HCT116 (cell line): ENCODE data around the gene ACADSB. TPM values are rescaled to one million over a fixed set of nuclear protein-coding genes. Genes with fewer than 3 reads are reported as not detected.

Experiments
- ATAC-seq: fragments of 200-7000 bp; cut with Tn5 transposase; 2 replicates; pipeline ENCODE4 v1.9.1; 2020; ENCODE audit warnings: mild to moderate bottlenecking, moderate library complexity
- BruUV-seq: library from RNA; stranded (reverse); fragments of 400-500 nt; replicated peaks from 2 replicates; lab custom pipeline; 2021; lab: Mats Ljungman, UMichigan
- CTCF ChIA-PET: fragments of 300-600 bp; sonication (Branson Sonifier 250); formaldehyde crosslinking; loops from one replicate; lab custom pipeline; 2021; ENCODE audit warnings: antibody characterized with exemption; lab: Charles Lee
- POLR2A ChIA-PET: fragments of 300-600, 350-600 bp; sonication (Branson Sonifier 250); formaldehyde crosslinking; loops from one replicate; lab custom pipeline; 2021; ENCODE audit warnings: antibody characterized with exemption; lab: Charles Lee
- RAD21 ChIA-PET, 2 experiments: fragments of 300-600 bp; sonication (Branson Sonifier 250); formaldehyde crosslinking; loops; one replicate each; lab custom pipeline; 2023; ENCODE audit warnings: low total read pairs in 2 of 2; ENCODE audit not compliant: uncharacterized antibody in 2 of 2, unreplicated experiment in 2 of 2, low non-redundant PET in 1 of 2; lab: Charles Lee
- DNase-seq: peaks from one replicate; pipeline ENCODE4 v3.0.0-alpha.2; 2010; ENCODE audit warnings: low read depth, low spot score
- H2AFZ ChIP-seq: fragments of 200-600 bp; shearing (Covaris generic), sonication (generic); 2 replicates; pipeline ENCODE4 v1.6.1; 2017; ENCODE audit warnings: low read depth, mixed run types, mixed read lengths, antibody characterized with exemption, low read length; ENCODE audit not compliant: poor library complexity, severe bottlenecking
- H3K27ac ChIP-seq: 2 replicates; pipeline ENCODE4 v1.5.1; 2012; ENCODE audit warnings: low read depth, low read length
- H3K27me3 ChIP-seq: fragments of 200-600 bp; sonication (generic); 2 replicates; pipeline ENCODE4 v1.6.1; 2016; ENCODE audit warnings: mixed run types, low read length, mixed read lengths; ENCODE audit not compliant: insufficient read depth
- H3K36me3 ChIP-seq, 2 experiments: fragments of 200-500 bp in 1 of 2; fragments of 200-600 bp in 1 of 2; sonication (Bioruptor generic) in 1 of 2; sonication (generic) in 1 of 2; 2 replicates each; pipeline versions ENCODE4 v1.5.1 to v1.6.1; 2014 to 2016; ENCODE audit warnings: low read length in 2 of 2, inconsistent platforms in 1 of 2, mixed read lengths in 1 of 2, mixed run types in 1 of 2; ENCODE audit not compliant: insufficient read depth in 2 of 2, control insufficient read depth in 1 of 2
- H3K4me1 ChIP-seq, 2 experiments: fragments of 200-600 bp in 1 of 2; sonication (generic) in 1 of 2; 2 replicates each; pipeline versions ENCODE4 v1.5.1 to v1.6.1; 2012 to 2017; ENCODE audit warnings: low read length in 2 of 2, inconsistent platforms in 1 of 2, mild to moderate bottlenecking in 1 of 2, mixed read lengths in 1 of 2, mixed run types in 1 of 2, moderate library complexity in 1 of 2; ENCODE audit not compliant: insufficient read depth in 2 of 2, control insufficient read depth in 1 of 2
- H3K4me2 ChIP-seq: fragments of 200-600 bp; sonication (generic); 2 replicates; pipeline ENCODE4 v1.6.1; 2017; ENCODE audit warnings: mixed run types, low read length, mixed read lengths
- H3K4me3 ChIP-seq, 2 experiments: fragments of 200-600 bp in 1 of 2; sonication (generic) in 1 of 2; replicated peaks in 1 of 2; 2 replicates each; pipeline ENCODE4 v1.5.1; 2011 to 2016; ENCODE audit warnings: low read length in 2 of 2, control low read depth in 1 of 2, low read depth in 1 of 2, mild to moderate bottlenecking in 1 of 2, mixed read lengths in 1 of 2, mixed run types in 1 of 2
- H3K79me2 ChIP-seq: fragments of 200-600 bp; sonication (generic); 2 replicates; pipeline ENCODE4 v1.6.1; 2017; ENCODE audit warnings: mild to moderate bottlenecking, mixed run types, low read length, moderate library complexity, mixed read lengths; ENCODE audit not compliant: insufficient read depth
- H3K9ac ChIP-seq: fragments of 200-600 bp; sonication (generic); 2 replicates; pipeline ENCODE4 v1.6.1; 2016; ENCODE audit warnings: low read length, mixed read lengths
- H3K9me2 ChIP-seq: fragments of 200-600 bp; sonication (generic), shearing (Covaris generic); 2 replicates; pipeline ENCODE4 v1.6.1; 2017; ENCODE audit warnings: mixed run types, mild to moderate bottlenecking, moderate library complexity; ENCODE audit not compliant: insufficient read depth
- H3K9me3 ChIP-seq, 2 experiments: fragments of 200-500 bp in 1 of 2; fragments of 200-600 bp in 1 of 2; sonication (Bioruptor generic) in 1 of 2; sonication (generic) in 1 of 2; 2 replicates each; pipeline ENCODE4 v1.6.1; 2014 to 2017; ENCODE audit warnings: low read length in 2 of 2, mixed read lengths in 2 of 2, inconsistent platforms in 1 of 2, low read depth in 1 of 2, mild to moderate bottlenecking in 1 of 2, mixed run types in 1 of 2, moderate library complexity in 1 of 2; ENCODE audit not compliant: control insufficient read depth in 1 of 2, insufficient read depth in 1 of 2
- H4K20me1 ChIP-seq: fragments of 200-600 bp; sonication (generic), shearing (Covaris generic); 2 replicates; pipeline ENCODE4 v1.6.1; 2017; ENCODE audit warnings: mixed run types, mild to moderate bottlenecking, moderate library complexity; ENCODE audit not compliant: insufficient read depth
- CTCF ChIP-seq, 3 experiments: fragments of 200-600 bp in 1 of 3; sonication (generic) in 1 of 3; IDR thresholded peaks in 2 of 3; conservative IDR thresholded peaks in 1 of 3; 2 replicates each; pipeline ENCODE4 v1.5.1; 2012 to 2017; ENCODE audit warnings: low read depth in 2 of 3, low read length in 2 of 3, antibody characterized with exemption in 1 of 3, borderline replicate concordance in 1 of 3, control low read depth in 1 of 3, mild to moderate bottlenecking in 1 of 3, mixed read lengths in 1 of 3, mixed run types in 1 of 3, moderate library complexity in 1 of 3; ENCODE audit not compliant: insufficient read depth in 1 of 3
- EZH2 ChIP-seq: fragments of 200-600 bp; sonication (generic); IDR thresholded peaks from 2 replicates; pipeline ENCODE4 v1.6.1; 2017; ENCODE audit warnings: antibody characterized with exemption, mixed run types
- MAX ChIP-seq: IDR thresholded peaks from 2 replicates; pipeline ENCODE4 v1.6.1; 2012
- POLR2AphosphoS5 ChIP-seq: IDR thresholded peaks from 2 replicates; pipeline ENCODE4 v1.6.1; 2011; ENCODE audit warnings: mild to moderate bottlenecking, low read depth, low read length, moderate library complexity
- RAD21 ChIP-seq: IDR thresholded peaks from 2 replicates; pipeline ENCODE4 v1.6.1; 2012; ENCODE audit warnings: low read depth, mild to moderate bottlenecking
- REST ChIP-seq: IDR thresholded peaks from 2 replicates; pipeline ENCODE4 v1.6.1; 2012; ENCODE audit warnings: low read depth
- SIN3A ChIP-seq: IDR thresholded peaks from 2 replicates; pipeline ENCODE4 v1.6.1; 2012; ENCODE audit warnings: low read depth
- SP1 ChIP-seq: IDR thresholded peaks from 2 replicates; pipeline ENCODE4 v1.6.1; 2012; ENCODE audit warnings: low read depth
- YY1 ChIP-seq: IDR thresholded peaks from 2 replicates; pipeline ENCODE4 v1.6.1; 2011; ENCODE audit warnings: low read length, low read depth, moderate library complexity, mild to moderate bottlenecking; ENCODE audit not compliant: insufficient replicate concordance; ENCODE audit errors: extremely low read depth
- ZBTB33 ChIP-seq: IDR thresholded peaks from 2 replicates; pipeline ENCODE4 v1.6.1; 2011; ENCODE audit warnings: mild to moderate bottlenecking, low read length, moderate library complexity; ENCODE audit not compliant: insufficient replicate concordance; ENCODE audit errors: extremely low read depth
- ZFX ChIP-seq: fragments of 450-650 bp; IDR thresholded peaks from 2 replicates; pipeline ENCODE4 v1.6.1; 2017
- intact Hi-C: fragments of 100-400 bp; cut with micrococcal nuclease; formaldehyde crosslinking; loops from 2 replicates; pipeline ENCODE4 v1.10.0; 2022
- total RNA-seq: library from RNA; stranded (reverse); gene quantifications from one replicate; pipeline ENCODE4 v1.2.1, GENCODE V29; 2021; ENCODE audit not compliant: unreplicated experiment

Gene ACADSB
- total RNA-seq, 1 experiment from 2014 or later: 33.3 TPM

- Histone ChIP-seq H3K79me2 (peaks cover 42% of the 10 kb centered on the region), H3K27ac (no peak overlapping the region), H3K9ac (no peak overlapping the region), H3K27me3 (no peaks in the 10 kb centered on the region), H3K9me3 (no peaks in the 10 kb centered on the region), H3K4me2 (no peak overlapping the region), H3K4me1 (no peaks in the 10 kb centered on the region), H3K4me3 (no peak overlapping the region)
- no peak for DNase-seq
- RAD21 ChIA-PET: no interaction called here
- TF ChIP-seq SP1 (no peak), SIN3A (no peak), POLR2AphosphoS5 (no peak), MAX (no peak)
- TF ChIP-seq, all 23 proteins: peak for 0
- Histone ChIP-seq H3K9me2 (no peaks in the 10 kb centered on the region), H2AFZ (no peak overlapping the region), H3K36me3 (peaks cover 7 to 21% of the 10 kb centered on the region in 2 experiments; a peak in 2 of 4 replicates), H4K20me1 (no peaks in the 10 kb centered on the region)
- POLR2A ChIA-PET: interaction anchor here (0.7 kb wide), 1 partner anchor 10 kb away, joined by 3 read pairs; the partner anchor contains the start of gene IKZF5
- BruUV-seq: no TSS peak
- ATAC-seq: no peak
- intact Hi-C loops: no loop called here
- CTCF ChIA-PET: interaction anchor here (1.3 to 2.7 kb wide), 2 partner anchors 17 to 24 kb away, joined by 4 to 9 read pairs; partner anchors contain the start of gene PSTK
Measured at GRCh38 chr10:122997864-122998263, 10.9 kb upstream of the ACADSB start.

- H3K4me3 ChIP-seq: no peak overlapping the region
- H3K27ac ChIP-seq: no peak overlapping the region
- H4K20me1 ChIP-seq: no peaks in the 10 kb centered on the region
- H3K36me3 ChIP-seq: peaks cover 7 to 21% of the 10 kb centered on the region in 2 experiments; a peak in 2 of 4 replicates
- H3K79me2 ChIP-seq: peaks cover 48% of the 10 kb centered on the region
- intact Hi-C loops: no loop called here
- RAD21 ChIA-PET: no interaction called here
- H2AFZ ChIP-seq: no peak overlapping the region
- H3K4me1 ChIP-seq: no peaks in the 10 kb centered on the region
- H3K4me2 ChIP-seq: no peak overlapping the region
- no peak for DNase-seq
- no peaks in the 10 kb centered on the region for H3K9me3 ChIP-seq
- H3K9me2 ChIP-seq: no peaks in the 10 kb centered on the region
- no peak overlapping the region for H3K9ac ChIP-seq
- POLR2A ChIA-PET: interaction anchor here (0.7 to 1.6 kb wide), 2 partner anchors 10 kb away, joined by 3 to 4 read pairs; partner anchors contain the start of gene IKZF5
- H3K27me3 ChIP-seq: no peaks in the 10 kb centered on the region
- CTCF ChIA-PET: interaction anchor here (1.3 to 2.7 kb wide), 2 partner anchors 18 to 23 kb away, joined by 4 to 9 read pairs; partner anchors contain the start of gene PSTK
- no peak for ATAC-seq
- BruUV-seq: no TSS peak
- TF ChIP-seq RAD21 (no peak), REST (no peak), ZBTB33 (no peak), CTCF (IDR thresholded peaks at IDR 0.05 in 2 of 3, conservative IDR thresholded peaks at IDR 0.05 in 1 of 3; ENCODE audit: borderline replicate concordance in 1 of 3, insufficient read depth in 1 of 3, low read depth in 2 of 3, low read length in 2 of 3) (no peak), ZFX (no peak), YY1 (no peak), EZH2 (no peak)
Measured at GRCh38 chr10:122998360-122998917, 10.4 kb upstream of the ACADSB start.
